ENCODE results near the gene PIRT. TPM values are rescaled to one million over a fixed set of nuclear protein-coding genes. Genes with fewer than 3 reads are reported as not detected.

Gene PIRT
- total and polyA plus RNA-seq, 2 donors (not counting 1 experiment from before 2014, with no cell fraction given) = not detected

GRCh38 chr17:10807704-10808128 lies 30.2 kb downstream of the PIRT start:
- H3K4me2 ChIP-seq (replicated peaks; ENCODE audit: low read depth, low read length, poor library complexity, severe bottlenecking) = no peak overlapping the region
- H3K4me1 Mint-ChIP-seq = no peaks in the 10 kb centered on the region
- peaks cover 2% of the 10 kb centered on the region for H3K27me3 Mint-ChIP-seq
- no peaks in the 10 kb centered on the region for H3K36me3 ChIP-seq (replicated peaks in 1 of 2; ENCODE audit: control extremely low read depth in 1 of 2, control insufficient read depth in 1 of 2, extremely low read depth in 1 of 2, insufficient read depth in 2 of 2, low read length in 1 of 2)
- DNase-seq (no peak), ATAC-seq (ENCODE audit: low read depth) (no peak)
- no peak overlapping the region for H2AFZ ChIP-seq (ENCODE audit: insufficient read depth, low read depth, low read length, poor library complexity, severe bottlenecking)
- no peaks in the 10 kb centered on the region for H3K27me3 ChIP-seq (replicated peaks in 1 of 4; ENCODE audit: control extremely low read depth in 1 of 4, control insufficient read depth in 3 of 4, insufficient read depth in 4 of 4, low read length in 3 of 4)
- POLR2A ChIA-PET = no interaction called here
- 90% methylated on average over 6 of the region's 7 CpGs for WGBS (ENCODE audit: insufficient coverage)
- intact Hi-C loops (cut with micrococcal nuclease) = no loop called here
- no peak overlapping the region for H3K27ac ChIP-seq (ENCODE audit: low read length in 2 of 2)
- H3K9me3 ChIP-seq (ENCODE audit: control extremely low read depth in 1 of 3, control insufficient read depth in 2 of 3, insufficient read depth in 1 of 3, low read length in 2 of 3) = no peaks in the 10 kb centered on the region
- CTCF ChIA-PET = no interaction called here
- no peaks in the 10 kb centered on the region for H3K4me1 ChIP-seq (ENCODE audit: control insufficient read depth in 2 of 2, insufficient read depth in 2 of 2, low read length in 2 of 2)
- H3K9ac ChIP-seq (ENCODE audit: low read length) = no peak overlapping the region
- H3K79me2 ChIP-seq (ENCODE audit: control insufficient read depth, insufficient read depth, low read length) = no peaks in the 10 kb centered on the region
- H3K4me3 ChIP-seq (ENCODE audit: control extremely low read depth in 1 of 5, extremely low read depth in 1 of 5, insufficient read depth in 1 of 5, low read depth in 2 of 5, low read length in 4 of 5) = no peak overlapping the region
- TF ChIP-seq CTCF (IDR thresholded peaks at IDR 0.05) = no peak
- no peak for TF ChIP-seq EZH2 (IDR thresholded peaks at IDR 0.05; ENCODE audit: borderline replicate concordance, insufficient read depth, low read depth, low read length, poor library complexity, severe bottlenecking)
- no peaks in the 10 kb centered on the region for H3K9me3 Mint-ChIP-seq (ENCODE audit: insufficient read depth)
- no peak overlapping the region for H3K27ac Mint-ChIP-seq
- no peaks in the 10 kb centered on the region for H4K20me1 ChIP-seq (ENCODE audit: control insufficient read depth, insufficient read depth, low read length, poor library complexity, severe bottlenecking)
- no peak overlapping the region for H3K4me3 Mint-ChIP-seq

- ATAC-seq (ENCODE audit: low read depth) (no peak), DNase-seq (no peak)
- POLR2A ChIA-PET = no interaction called here
- Histone ChIP-seq H3K9ac (ENCODE audit: low read length) (no peak overlapping the region), H3K79me2 (ENCODE audit: control insufficient read depth, insufficient read depth, low read length) (no peaks in the 10 kb centered on the region), H3K4me1 (ENCODE audit: control insufficient read depth in 2 of 2, insufficient read depth in 2 of 2, low read length in 2 of 2) (no peaks in the 10 kb centered on the region), H4K20me1 (ENCODE audit: control insufficient read depth, insufficient read depth, low read length, poor library complexity, severe bottlenecking) (no peaks in the 10 kb centered on the region), H3K9me3 (ENCODE audit: control extremely low read depth in 1 of 3, control insufficient read depth in 2 of 3, insufficient read depth in 1 of 3, low read length in 2 of 3) (no peaks in the 10 kb centered on the region), H2AFZ (ENCODE audit: insufficient read depth, low read depth, low read length, poor library complexity, severe bottlenecking) (no peak overlapping the region), H3K27me3 (replicated peaks in 1 of 4; ENCODE audit: control extremely low read depth in 1 of 4, control insufficient read depth in 3 of 4, insufficient read depth in 4 of 4, low read length in 3 of 4) (no peaks in the 10 kb centered on the region), H3K4me2 (replicated peaks; ENCODE audit: low read depth, low read length, poor library complexity, severe bottlenecking) (no peak overlapping the region), H3K4me3 (ENCODE audit: control extremely low read depth in 1 of 5, extremely low read depth in 1 of 5, insufficient read depth in 1 of 5, low read depth in 2 of 5, low read length in 4 of 5) (no peak overlapping the region), H3K36me3 (replicated peaks in 1 of 2; ENCODE audit: control extremely low read depth in 1 of 2, control insufficient read depth in 1 of 2, extremely low read depth in 1 of 2, insufficient read depth in 2 of 2, low read length in 1 of 2) (no peaks in the 10 kb centered on the region), H3K27ac (ENCODE audit: low read length in 2 of 2) (no peak overlapping the region)
- Mint-ChIP-seq H3K27me3 (peaks cover 3% of the 10 kb centered on the region), H3K27ac (no peak overlapping the region), H3K4me1 (no peaks in the 10 kb centered on the region), H3K4me3 (no peak overlapping the region), H3K9me3 (ENCODE audit: insufficient read depth) (no peaks in the 10 kb centered on the region)
- intact Hi-C loops (cut with micrococcal nuclease) = no loop called here
- CTCF ChIA-PET = no interaction called here
- no peak for TF ChIP-seq EZH2 (IDR thresholded peaks at IDR 0.05; ENCODE audit: borderline replicate concordance, insufficient read depth, low read depth, low read length, poor library complexity, severe bottlenecking)
- TF ChIP-seq CTCF (IDR thresholded peaks at IDR 0.05) = no peak
- WGBS (ENCODE audit: insufficient coverage) = 82% methylated on average over 3 of the region's 9 CpGs
These were observed 31.2 kb downstream of the PIRT start for GRCh38 chr17:10806545-10807262.

All from B cell (primary cell).